H1 (cell line): ENCODE data around the gene ZNHIT3. TPM values are rescaled to one million over a fixed set of nuclear protein-coding genes. Genes with fewer than 3 reads are reported as not detected.

ENCODE experiments used
- POLR2AphosphoS5 ChIP-seq: IDR thresholded peaks from 2 replicates; pipeline ENCODE4 v1.6.1; 2011; ENCODE audit warnings: low read depth, low read length
- SUZ12 ChIP-seq: fragments of 200-600 bp; sonication (generic); IDR thresholded peaks from 2 replicates; pipeline ENCODE4 v1.6.1; 2012; ENCODE audit warnings: mild to moderate bottlenecking, inconsistent platforms, low read length, moderate library complexity, mixed read lengths
- TAF1 ChIP-seq: IDR thresholded peaks from 2 replicates; pipeline ENCODE4 v1.6.1; 2011; ENCODE audit warnings: mild to moderate bottlenecking, low read depth, low read length
- polyA plus RNA-seq, 7 experiments: library from polyadenylated mRNA; depleted of rRNA in 3 of 7; stranded (reverse) in 5 of 7; unstranded in 2 of 7; fragments of >200 nt in 5 of 7; fragments of 200-250 nt in 2 of 7; gene quantifications; 1 replicate in 5 of 7; 2 replicates in 1 of 7; 4 replicates in 1 of 7; pipeline versions ENCODE4 v1.2.1 to v1.2.3, GENCODE V29; 2011 to 2013; ENCODE audit warnings: missing spikeins in 2 of 7, mixed read lengths in 2 of 7
- total RNA-seq: library from RNA; stranded (reverse); fragmentation: NEBNext Ultra II Directional; extraction: Animal tissue kit (Norgen Biotek cat#: 25700); gene quantifications from 2 replicates; pipeline ENCODE4 v1.2.1, GENCODE V29; 2021

The ZNHIT3 gene
- total and polyA plus RNA-seq, 2 of the 8 experiments (the other 6 are each of a cell fraction or from before 2014, with no cell fraction given): 59.1 to 147 TPM

DNA sequence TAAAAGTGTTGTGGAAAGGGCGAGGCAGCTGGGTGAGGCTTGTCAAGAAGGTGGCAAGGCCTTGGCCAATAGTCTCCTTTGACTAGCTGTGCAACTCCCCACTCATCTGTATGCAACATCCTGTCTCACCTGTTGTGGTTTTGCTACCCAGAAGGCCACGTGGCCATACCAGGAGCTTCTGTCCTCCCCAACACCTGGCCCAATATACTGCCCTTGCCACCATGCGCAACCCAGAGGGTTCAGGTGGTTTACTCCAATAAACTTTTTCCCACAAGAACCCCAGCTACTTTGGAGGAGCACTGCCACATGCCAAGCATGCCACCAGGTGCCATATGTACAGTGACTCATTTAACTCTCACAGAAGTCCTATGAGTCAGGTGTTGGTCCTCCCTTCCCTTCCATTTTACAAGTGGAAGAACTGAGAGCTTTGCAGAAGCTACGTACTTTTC, 38.0 kb downstream of the ZNHIT3 start (continued):
- TF ChIP-seq SUZ12: no peak
- TF ChIP-seq POLR2AphosphoS5: no peak
- no peak for TF ChIP-seq TAF1
- TF ChIP-seq, all 59 proteins: peak for 0
